Endothelial cell of umbilical vein (primary cell): Measurements from ENCODE around the gene EIF2AK2. TPM values are rescaled to one million over a fixed set of nuclear protein-coding genes. Genes with fewer than 3 reads are reported as not detected.

Experiments
- BruUV-seq: library from RNA; stranded (reverse); fragments of 400-500 nt; replicated peaks from 2 replicates; lab custom pipeline; 2021; lab: Mats Ljungman, UMichigan
- CTCF ChIA-PET: fragments of 300-600, 350-600 bp; sonication (Branson Sonifier 250); formaldehyde crosslinking; loops from one replicate; lab custom pipeline; 2021; ENCODE audit warnings: antibody characterized with exemption, inconsistent platforms; lab: Charles Lee
- POLR2A ChIA-PET: fragments of 300-600, 350-600 bp; sonication (Branson Sonifier 250); formaldehyde crosslinking; loops from one replicate; lab custom pipeline; 2021; ENCODE audit warnings: antibody characterized with exemption, inconsistent platforms; lab: Charles Lee
- DNase-seq: peaks from one replicate; pipeline ENCODE4 v3.0.0-alpha.2; 2011; ENCODE audit warnings: low read depth, low spot score
- FAIRE-seq: peaks from 2 replicates; lab custom pipeline; 2011; peaks lifted over from hg19 to GRCh38; lab: Jason Lieb, UNC
- H2AFZ ChIP-seq: 2 replicates; pipeline ENCODE4 v1.6.0; 2012; ENCODE audit warnings: low read depth, low read length, control low read depth, inconsistent platforms
- H3K27ac ChIP-seq: 2 replicates; pipeline ENCODE4 v1.5.1; 2011; ENCODE audit warnings: low read depth, mild to moderate bottlenecking, control low read depth, low read length, moderate library complexity; ENCODE audit not compliant: insufficient read depth
- H3K27me3 ChIP-seq, 2 experiments: 2 replicates each; pipeline versions ENCODE4 v1.6.0 to v1.6.1; 2011; ENCODE audit warnings: low read length in 2 of 2, mixed read lengths in 1 of 2; ENCODE audit not compliant: control insufficient read depth in 2 of 2, insufficient read depth in 2 of 2
- H3K36me3 ChIP-seq, 2 experiments: 2 replicates in 1 of 2; 3 replicates in 1 of 2; pipeline ENCODE4 v1.5.1; 2011; ENCODE audit warnings: low read length in 2 of 2, mild to moderate bottlenecking in 1 of 2, moderate library complexity in 1 of 2; ENCODE audit not compliant: control insufficient read depth in 2 of 2, insufficient read depth in 2 of 2; ENCODE audit errors: extremely low read depth in 1 of 2
- H3K4me1 ChIP-seq: 3 replicates; pipeline ENCODE4 v1.5.1; 2011; ENCODE audit warnings: mild to moderate bottlenecking, low read length; ENCODE audit not compliant: control insufficient read depth, insufficient read depth; ENCODE audit errors: extremely low read depth
- H3K4me2 ChIP-seq: 2 replicates; pipeline ENCODE4 v1.6.1; 2011; ENCODE audit warnings: low read length, control low read depth, mixed read lengths; ENCODE audit not compliant: insufficient read depth
- H3K4me3 ChIP-seq, 3 experiments: fragments of 200-600 bp in 1 of 3; sonication (generic), shearing (Covaris generic) in 1 of 3; replicated peaks in 1 of 3; 2 replicates each; pipeline ENCODE4 v1.5.1; 2011 to 2016; ENCODE audit warnings: control low read depth in 3 of 3, low read length in 3 of 3, mild to moderate bottlenecking in 2 of 3, inconsistent platforms in 1 of 3, low read depth in 1 of 3, moderate library complexity in 1 of 3; ENCODE audit not compliant: insufficient read depth in 1 of 3
- H3K79me2 ChIP-seq: 2 replicates; pipeline ENCODE4 v1.6.0; 2012; ENCODE audit warnings: low read length, inconsistent platforms; ENCODE audit not compliant: control insufficient read depth, insufficient read depth
- H3K9ac ChIP-seq: replicated peaks from 2 replicates; pipeline ENCODE3; 2011; ENCODE audit warnings: low read length, control low read depth; ENCODE audit not compliant: insufficient read depth; ENCODE audit errors: extremely low read depth
- H3K9me1 ChIP-seq: replicated peaks from 3 replicates; pipeline ENCODE4 v1.6.0; 2011; ENCODE audit warnings: mild to moderate bottlenecking, low read length; ENCODE audit not compliant: control insufficient read depth, insufficient read depth; ENCODE audit errors: extremely low read depth
- H3K9me3 ChIP-seq: replicated peaks from 2 replicates; pipeline ENCODE4 v1.5.1; 2012; ENCODE audit warnings: low read length, inconsistent platforms; ENCODE audit not compliant: control insufficient read depth, insufficient read depth
- H4K20me1 ChIP-seq: replicated peaks from 2 replicates; pipeline ENCODE3; 2011; ENCODE audit warnings: mild to moderate bottlenecking, low read length; ENCODE audit not compliant: control insufficient read depth, insufficient read depth; ENCODE audit errors: extremely low read depth
- CTCF ChIP-seq, 2 donors: IDR thresholded peaks; 1 replicate in 1 of 2; 2 replicates in 1 of 2; pipeline ENCODE4 v1.5.1; 2011; ENCODE audit warnings: low read length in 2 of 2, mild to moderate bottlenecking in 2 of 2, moderate library complexity in 2 of 2, control low read depth in 1 of 2, inconsistent platforms in 1 of 2, low read depth in 1 of 2; ENCODE audit not compliant: insufficient read depth in 1 of 2; ENCODE audit errors: extremely low read depth in 1 of 2
- EZH2 ChIP-seq: IDR thresholded peaks from 2 replicates; pipeline ENCODE4 v1.6.1; 2012; ENCODE audit warnings: borderline replicate concordance, low read depth, mild to moderate bottlenecking, moderate library complexity, low read length, inconsistent platforms; ENCODE audit not compliant: severe bottlenecking
- FOS ChIP-seq: IDR thresholded peaks from 2 replicates; pipeline ENCODE4 v1.6.1; 2011; ENCODE audit warnings: mild to moderate bottlenecking, low read length, moderate library complexity, borderline replicate concordance; ENCODE audit not compliant: insufficient read depth
- GATA2 ChIP-seq: IDR thresholded peaks from 2 replicates; pipeline ENCODE4 v1.7.0; 2011; ENCODE audit warnings: low read depth, mild to moderate bottlenecking, moderate library complexity, mixed read lengths, low read length; ENCODE audit not compliant: insufficient read length, insufficient read depth
- JUN ChIP-seq: IDR thresholded peaks from 2 replicates; pipeline ENCODE4 v1.6.1; 2011; ENCODE audit warnings: borderline replicate concordance, low read depth; ENCODE audit not compliant: insufficient read length, insufficient read depth
- MAX ChIP-seq: IDR thresholded peaks from 2 replicates; pipeline ENCODE4 v1.6.1; 2011; ENCODE audit not compliant: insufficient read depth, insufficient read length
- MYC ChIP-seq: IDR thresholded peaks from one replicate; pipeline ENCODE4 v1.6.1; 2011; ENCODE audit warnings: mild to moderate bottlenecking, low read depth, low read length
- POLR2A ChIP-seq: IDR thresholded peaks from 2 replicates; pipeline ENCODE4 v1.6.1; 2012; ENCODE audit warnings: low read depth, mild to moderate bottlenecking, control low read depth, low read length
- POLR2AphosphoS5 ChIP-seq: IDR thresholded peaks from 2 replicates; pipeline ENCODE4 v1.6.1; 2012; ENCODE audit warnings: low read depth, mild to moderate bottlenecking, control low read depth, low read length, moderate library complexity; ENCODE audit not compliant: insufficient read depth
- dilution Hi-C: fragments of 300-500 bp; cut with MboI; formaldehyde crosslinking; loops from one replicate; pipeline ENCODE4 v1.15.0; 2019; ENCODE audit warnings: low sequenced_read_pairs; ENCODE audit not compliant: extremely low pct_ligation_motif_present
- intact Hi-C: fragments of 100-400 bp; cut with micrococcal nuclease; formaldehyde crosslinking; loops from one replicate; pipeline ENCODE4 v1.10.0; 2022
- polyA plus RNA-seq, 4 experiments: library from polyadenylated mRNA; depleted of rRNA in 3 of 4; stranded (reverse) in 3 of 4; unstranded in 1 of 4; fragments of >200 nt; gene quantifications; 2 replicates each; pipeline versions ENCODE4 v1.2.1 to v1.2.3, GENCODE V29; 2011 to 2012; ENCODE audit warnings: missing spikeins in 1 of 4
- total RNA-seq: library from RNA; stranded (reverse); gene quantifications from 2 replicates; pipeline ENCODE4 v1.2.3, GENCODE V29; 2021

EIF2AK2 gene
- total and polyA plus RNA-seq, 2 donors (not counting 3 experiments of a cell fraction or from before 2014, with no cell fraction given), result 8.0 to 41.1 TPM

- Histone ChIP-seq H4K20me1 (no peaks in the 10 kb centered on the region), H3K9ac (no peak overlapping the region), H3K36me3 (peaks cover 3 to 8% of the 10 kb centered on the region in 2 experiments), H3K27ac (no peak overlapping the region), H3K9me1 (no peaks in the 10 kb centered on the region), H2AFZ (no peak overlapping the region), H3K9me3 (no peaks in the 10 kb centered on the region), H3K27me3 (no peaks in the 10 kb centered on the region), H3K4me1 (peaks cover 23% of the 10 kb centered on the region), H3K4me2 (peak overlapping the region; percentile 83), H3K4me3 (no peak overlapping the region), H3K79me2 (peaks cover 9% of the 10 kb centered on the region)
- ChIA-PET POLR2A (no interaction called here), CTCF (no interaction called here)
- no TSS peak for BruUV-seq
- dilution Hi-C loops, result no loop called here
- TF ChIP-seq MYC (no peak), POLR2A (no peak), GATA2 (no peak), POLR2AphosphoS5 (no peak), CTCF (IDR thresholded peaks at IDR 0.05; ENCODE audit: extremely low read depth in 1 of 2, insufficient read depth in 1 of 2, low read depth in 1 of 2, low read length in 2 of 2) (no peak), FOS (peak; percentile 20), MAX (no peak), JUN (peak; percentile 55), EZH2 (no peak)
- FAIRE-seq (peak; percentile 55), DNase-seq (no peak)
- intact Hi-C loops, result no loop called here
Observed at GRCh38 chr2:37085731-37086147, 71.0 kb downstream of the EIF2AK2 start.
